HepG2 (cell line): ENCODE results near the gene SCAI. TPM values are rescaled to one million over a fixed set of nuclear protein-coding genes. Genes with fewer than 3 reads are reported as not detected.

Experiments used
- ATAC-seq: fragments of 200-7000 bp; cut with Tn5 transposase; 3 replicates; pipeline ENCODE4 v1.9.1; 2020; ENCODE audit warnings: mild to moderate bottlenecking, moderate library complexity
- BruUV-seq: library from RNA; stranded (reverse); fragments of 400-500 nt; replicated peaks from 2 replicates; lab custom pipeline; 2021; lab: Mats Ljungman, UMichigan
- CTCF ChIA-PET: fragments of 300-600 bp; formaldehyde crosslinking; extraction: SDS; loops from one replicate; lab custom pipeline; 2021; ENCODE audit warnings: low total read pairs, inconsistent platforms, low intra/inter-chr PET ratio; lab: Yijun Ruan, JAX
- POLR2A ChIA-PET: fragments of 350-600 bp; sonication (Branson Sonifier 250); formaldehyde crosslinking; loops from one replicate; lab custom pipeline; 2020; ENCODE audit warnings: antibody characterized with exemption, inconsistent platforms; lab: Yijun Ruan, JAX
- DNase-seq: peaks from one replicate; pipeline ENCODE4 v3.0.0-alpha.2; 2015; ENCODE audit warnings: low spot score
- FAIRE-seq: peaks from 3 replicates; lab custom pipeline; 2011; peaks lifted over from hg19 to GRCh38; lab: Jason Lieb, UNC
- H2AFZ ChIP-seq: one replicate; pipeline ENCODE4 v1.6.1; 2011; ENCODE audit warnings: low read length, inconsistent platforms
- H3K27ac ChIP-seq: fragments of 300-600 bp; 3 replicates; pipeline ENCODE4 v1.8.0; 2011; ENCODE audit warnings: mixed run types, mild to moderate bottlenecking, mixed read lengths, low read length, inconsistent platforms; ENCODE audit not compliant: insufficient read depth; ENCODE audit errors: extremely low read length
- H3K27me3 ChIP-seq, 2 experiments: fragments of 200-600 bp in 1 of 2; 2 replicates in 1 of 2; 3 replicates in 1 of 2; pipeline versions ENCODE4 v1.6.0 to v1.8.0; 2011; ENCODE audit warnings: low read length in 2 of 2, mild to moderate bottlenecking in 2 of 2, moderate library complexity in 2 of 2, inconsistent platforms in 1 of 2; ENCODE audit not compliant: insufficient read depth in 2 of 2, control insufficient read depth in 1 of 2
- H3K36me3 ChIP-seq, 2 experiments: fragments of 200-600 bp in 1 of 2; replicated peaks in 1 of 2; 2 replicates in 1 of 2; 3 replicates in 1 of 2; pipeline versions ENCODE4 v1.5.1 to v1.8.0; 2011; ENCODE audit warnings: low read length in 2 of 2, inconsistent platforms in 1 of 2; ENCODE audit not compliant: insufficient read depth in 2 of 2, control insufficient read depth in 1 of 2
- H3K4me1 ChIP-seq: 2 replicates; pipeline ENCODE4 v1.5.1; 2012; ENCODE audit warnings: low read length, inconsistent platforms; ENCODE audit not compliant: insufficient read depth
- H3K4me2 ChIP-seq: 2 replicates; pipeline ENCODE4 v1.6.0; 2011; ENCODE audit warnings: low read depth, low read length, inconsistent platforms
- H3K4me3 ChIP-seq, 3 experiments: fragments of 200-600 bp in 1 of 3; sonication (generic), shearing (Covaris generic) in 1 of 3; replicated peaks in 1 of 3; 2 replicates each; pipeline ENCODE4 v1.5.1; 2011 to 2016; ENCODE audit warnings: low read length in 3 of 3, inconsistent platforms in 2 of 3, low read depth in 2 of 3, mild to moderate bottlenecking in 2 of 3, control low read depth in 1 of 3, mixed read lengths in 1 of 3; ENCODE audit not compliant: insufficient read depth in 1 of 3
- H3K79me2 ChIP-seq: one replicate; pipeline ENCODE4 v1.6.1; 2011; ENCODE audit warnings: low read length, inconsistent platforms; ENCODE audit not compliant: insufficient read depth
- H3K9ac ChIP-seq: 2 replicates; pipeline ENCODE4 v1.6.0; 2011; ENCODE audit warnings: mild to moderate bottlenecking, low read depth, low read length, inconsistent platforms; ENCODE audit not compliant: insufficient read depth
- H3K9me3 ChIP-seq: 2 replicates; pipeline ENCODE4 v1.5.1; 2012; ENCODE audit warnings: mild to moderate bottlenecking, low read length
- H4K20me1 ChIP-seq: 2 replicates; pipeline ENCODE4 v1.6.0; 2011; ENCODE audit warnings: inconsistent platforms, mild to moderate bottlenecking, low read length, moderate library complexity; ENCODE audit not compliant: insufficient read depth
- DPF2 ChIP-seq: sonication (generic); formaldehyde crosslinking; IDR thresholded peaks from 2 replicates; pipeline ENCODE4 v1.4.0; 2020; ENCODE audit warnings: mild to moderate bottlenecking, low read depth, missing genetic modification reagents, borderline replicate concordance
- FOXC1 ChIP-seq: sonication (generic); formaldehyde crosslinking; IDR thresholded peaks from 2 replicates; pipeline ENCODE4 v1.8.0; 2022; ENCODE audit warnings: mild to moderate bottlenecking, missing genetic modification reagents, borderline replicate concordance
- GATAD1 ChIP-seq: IDR thresholded peaks from 2 replicates; pipeline ENCODE4 v1.6.1; 2016; ENCODE audit warnings: missing genetic modification reagents, missing compliant biosample characterization
- HES4 ChIP-seq: sonication (generic); formaldehyde crosslinking; IDR thresholded peaks from 2 replicates; pipeline ENCODE4 v1.9.0; 2021; ENCODE audit warnings: mild to moderate bottlenecking, missing genetic modification reagents, borderline replicate concordance
- KDM1A ChIP-seq: IDR thresholded peaks from 2 replicates; pipeline ENCODE4 v1.6.1; 2016; ENCODE audit warnings: missing compliant biosample characterization
- MBD4 ChIP-seq: IDR thresholded peaks from 2 replicates; pipeline ENCODE4 v1.6.1; 2012; ENCODE audit warnings: low read length, inconsistent platforms, borderline replicate concordance
- NFRKB ChIP-seq: fragments of 450-650 bp; IDR thresholded peaks from 2 replicates; pipeline ENCODE4 v1.6.1; 2017
- SALL1 ChIP-seq: sonication (generic); formaldehyde crosslinking; IDR thresholded peaks from 2 replicates; pipeline ENCODE4 v1.8.0; 2022; ENCODE audit warnings: mild to moderate bottlenecking, missing genetic modification reagents
- SNAPC2 ChIP-seq: sonication (generic); formaldehyde crosslinking; IDR thresholded peaks from 2 replicates; pipeline ENCODE4 v1.8.1; 2022; ENCODE audit warnings: mild to moderate bottlenecking, missing genetic modification reagents
- ZBTB3 ChIP-seq: sonication (generic); formaldehyde crosslinking; IDR thresholded peaks from 2 replicates; pipeline ENCODE4 v1.4.0; 2020; ENCODE audit warnings: low read depth, mild to moderate bottlenecking, moderate library complexity, missing genetic modification reagents, borderline replicate concordance
- ZNF12 ChIP-seq: sonication (generic); formaldehyde crosslinking; IDR thresholded peaks from 2 replicates; pipeline ENCODE4 v1.5.0; 2020; ENCODE audit warnings: missing genetic modification reagents
- ZNF230 ChIP-seq: sonication (generic); formaldehyde crosslinking; IDR thresholded peaks from 2 replicates; pipeline ENCODE4 v1.4.0; 2020; ENCODE audit warnings: mild to moderate bottlenecking, missing genetic modification reagents
- ZNF432 ChIP-seq: sonication (generic); formaldehyde crosslinking; IDR thresholded peaks from 2 replicates; pipeline ENCODE4 v1.5.0; 2020; ENCODE audit warnings: missing genetic modification reagents, mild to moderate bottlenecking, borderline replicate concordance
- ZNF552 ChIP-seq: sonication (generic); formaldehyde crosslinking; IDR thresholded peaks from 2 replicates; pipeline ENCODE4 v1.9.0; 2022; ENCODE audit warnings: missing genetic modification reagents, mild to moderate bottlenecking, borderline replicate concordance
- WGBS: methylation state at CpG from one replicate; pipeline ENCODE4 v1.1.6; 2017; ENCODE audit warnings: low lambda C conversion rate; 5-methylcytosine and 5-hydroxymethylcytosine counted together
- in situ Hi-C: cut with HindIII; loops from 2 replicates; pipeline ENCODE4 v1.10.0; 2017; ENCODE audit warnings: low pct_unique_long_range_greater_than_20kb; ENCODE audit not compliant: extremely low pct_ligation_motif_present
- intact Hi-C: fragments of 100-400 bp; cut with micrococcal nuclease; formaldehyde crosslinking; loops from one replicate; pipeline ENCODE4 v1.10.0; 2022; ENCODE audit not compliant: unreplicated experiment
- polyA plus RNA-seq, 8 experiments: library from polyadenylated mRNA; depleted of rRNA in 3 of 8; stranded (reverse) in 7 of 8; unstranded in 1 of 8; fragments of >200 nt; fragmentation: Illumina TruSeq in 4 of 8; extraction: Trizol in 4 of 8; gene quantifications; 2 replicates each; pipeline versions ENCODE4 v1.2.1 to v1.2.3, GENCODE V29; 2011 to 2016; ENCODE audit warnings: low read depth in 4 of 8, missing spikeins in 1 of 8, mixed read lengths in 1 of 8; ENCODE audit not compliant: insufficient read depth in 1 of 8
- total RNA-seq, 5 experiments: library from RNA; depleted of rRNA; stranded (reverse); fragments of >200 nt; fragmentation: Illumina TruSeq; extraction: Trizol; gene quantifications; 2 replicates each; pipeline ENCODE4 v1.2.3, GENCODE V29; 2016; ENCODE audit warnings: low read depth in 1 of 5
- TF ChIP-seq, protein P1 (sequence below), 2 experiments: IDR thresholded peaks; 2 replicates each; pipeline ENCODE4 v1.6.1; 2011 to 2012; ENCODE audit warnings: low read length in 2 of 2, borderline replicate concordance in 1 of 2, low read depth in 1 of 2, mild to moderate bottlenecking in 1 of 2, moderate library complexity in 1 of 2

SCAI gene
- total and polyA plus RNA-seq, 2 of the 13 experiments (the other 11 are each of a cell fraction or from before 2014, with no cell fraction given), result 4.4 to 8.4 TPM

- TF ChIP-seq FOXC1 (no peak), ZNF432 (CRISPR knock-in tag) (no peak), KDM1A (no peak), SNAPC2 (CRISPR knock-in tag) (no peak), HES4 (no peak)
- TF ChIP-seq, all 625 proteins: peak for 0
Measured at GRCh38 chr9:125156551-125156950, 13.2 kb upstream of the SCAI start (continued).

- no peaks in the 10 kb centered on the region for H4K20me1 ChIP-seq
- no peak overlapping the region for H2AFZ ChIP-seq
- TF ChIP-seq ZBTB3 (CRISPR knock-in tag), result no peak
- WGBS, result 96% methylated on average over 4 of the region's 4 CpGs
- ChIA-PET CTCF (no interaction called here), POLR2A (no interaction called here)
- H3K27me3 ChIP-seq, result no peaks in the 10 kb centered on the region
- no TSS peak for BruUV-seq
- FAIRE-seq (no peak), DNase-seq (no peak), ATAC-seq (no peak)
- intact Hi-C loops (no loop called here), in situ Hi-C loops (no loop called here)
- peaks cover 7 to 60% of the 10 kb centered on the region in 2 experiments; a peak in 4 of 5 replicates for H3K36me3 ChIP-seq
- no peak overlapping the region for H3K9ac ChIP-seq
- no peaks in the 10 kb centered on the region for H3K79me2 ChIP-seq
- no peak overlapping the region for H3K4me2 ChIP-seq
- H3K27ac ChIP-seq, result no peak overlapping the region
- no peak overlapping the region for H3K4me3 ChIP-seq
- H3K4me1 ChIP-seq, result peaks cover 15% of the 10 kb centered on the region
- no peaks in the 10 kb centered on the region for H3K9me3 ChIP-seq
Measured at GRCh38 chr9:125153712-125154367, 10.5 kb upstream of the SCAI start.

- Histone ChIP-seq H4K20me1 (no peaks in the 10 kb centered on the region), H3K4me2 (no peak overlapping the region), H3K9me3 (no peaks in the 10 kb centered on the region), H3K4me1 (peaks cover 15% of the 10 kb centered on the region), H3K27me3 (no peaks in the 10 kb centered on the region), H3K4me3 (no peak overlapping the region), H3K36me3 (peaks cover 7 to 53% of the 10 kb centered on the region in 2 experiments; a peak in 4 of 5 replicates), H3K79me2 (no peaks in the 10 kb centered on the region), H2AFZ (no peak overlapping the region), H3K27ac (no peak overlapping the region), H3K9ac (no peak overlapping the region)
- ChIA-PET POLR2A (no interaction called here), CTCF (no interaction called here)
- intact Hi-C loops, result no loop called here
- no TSS peak for BruUV-seq
- 90% methylated on average over 2 of the region's 2 CpGs for WGBS
- in situ Hi-C loops, result no loop called here
- ATAC-seq (no peak), FAIRE-seq (no peak), DNase-seq (no peak)
- TF ChIP-seq DPF2, result no peak
- TF ChIP-seq MBD4, result no peak
- no peak for TF ChIP-seq GATAD1 (CRISPR knock-in tag)
- TF ChIP-seq SALL1 (CRISPR knock-in tag), result no peak
- TF ChIP-seq ZNF230 (CRISPR knock-in tag), result no peak
- no peak for TF ChIP-seq ZNF12 (CRISPR knock-in tag)
- no peak for TF ChIP-seq NFRKB
- TF ChIP-seq ZNF552 (CRISPR knock-in tag), result no peak
- TF ChIP-seq, protein P1, sequence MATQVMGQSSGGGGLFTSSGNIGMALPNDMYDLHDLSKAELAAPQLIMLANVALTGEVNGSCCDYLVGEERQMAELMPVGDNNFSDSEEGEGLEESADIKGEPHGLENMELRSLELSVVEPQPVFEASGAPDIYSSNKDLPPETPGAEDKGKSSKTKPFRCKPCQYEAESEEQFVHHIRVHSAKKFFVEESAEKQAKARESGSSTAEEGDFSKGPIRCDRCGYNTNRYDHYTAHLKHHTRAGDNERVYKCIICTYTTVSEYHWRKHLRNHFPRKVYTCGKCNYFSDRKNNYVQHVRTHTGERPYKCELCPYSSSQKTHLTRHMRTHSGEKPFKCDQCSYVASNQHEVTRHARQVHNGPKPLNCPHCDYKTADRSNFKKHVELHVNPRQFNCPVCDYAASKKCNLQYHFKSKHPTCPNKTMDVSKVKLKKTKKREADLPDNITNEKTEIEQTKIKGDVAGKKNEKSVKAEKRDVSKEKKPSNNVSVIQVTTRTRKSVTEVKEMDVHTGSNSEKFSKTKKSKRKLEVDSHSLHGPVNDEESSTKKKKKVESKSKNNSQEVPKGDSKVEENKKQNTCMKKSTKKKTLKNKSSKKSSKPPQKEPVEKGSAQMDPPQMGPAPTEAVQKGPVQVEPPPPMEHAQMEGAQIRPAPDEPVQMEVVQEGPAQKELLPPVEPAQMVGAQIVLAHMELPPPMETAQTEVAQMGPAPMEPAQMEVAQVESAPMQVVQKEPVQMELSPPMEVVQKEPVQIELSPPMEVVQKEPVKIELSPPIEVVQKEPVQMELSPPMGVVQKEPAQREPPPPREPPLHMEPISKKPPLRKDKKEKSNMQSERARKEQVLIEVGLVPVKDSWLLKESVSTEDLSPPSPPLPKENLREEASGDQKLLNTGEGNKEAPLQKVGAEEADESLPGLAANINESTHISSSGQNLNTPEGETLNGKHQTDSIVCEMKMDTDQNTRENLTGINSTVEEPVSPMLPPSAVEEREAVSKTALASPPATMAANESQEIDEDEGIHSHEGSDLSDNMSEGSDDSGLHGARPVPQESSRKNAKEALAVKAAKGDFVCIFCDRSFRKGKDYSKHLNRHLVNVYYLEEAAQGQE (IDR thresholded peaks at IDR 0.05; ENCODE audit: borderline replicate concordance in 1 of 2, low read depth in 1 of 2, low read length in 2 of 2), result no peak
Measured at GRCh38 chr9:125151730-125152129, 8.4 kb upstream of the SCAI start.
